ENCODE measurements around the gene EXOSC5. TPM values are rescaled to one million over a fixed set of nuclear protein-coding genes. Genes with fewer than 3 reads are reported as not detected.

The EXOSC5 gene
- total and polyA plus RNA-seq, 2 of the 13 experiments (the other 11 are each of a cell fraction or from before 2014, with no cell fraction given) = 24.1 to 26.5 TPM

GRCh38 chr19:41397086-41398049, at the start of gene EXOSC5, which contains the start of gene BCKDHA (continued):
- TF ChIP-seq ZNF503 (CRISPR knock-in tag; IDR thresholded peaks at IDR 0.05) = no peak
- TF ChIP-seq PAX8 (CRISPR knock-in tag; IDR thresholded peaks at IDR 0.05; ENCODE audit: borderline replicate concordance) = no peak
- TF ChIP-seq, protein P1, sequence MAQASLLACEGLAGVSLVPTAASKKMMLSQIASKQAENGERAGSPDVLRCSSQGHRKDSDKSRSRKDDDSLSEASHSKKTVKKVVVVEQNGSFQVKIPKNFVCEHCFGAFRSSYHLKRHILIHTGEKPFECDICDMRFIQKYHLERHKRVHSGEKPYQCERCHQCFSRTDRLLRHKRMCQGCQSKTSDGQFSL (CRISPR knock-in tag; IDR thresholded peaks at IDR 0.05) = 0 out of 2 replicates have a peak, but pooled peaks have one; percentile 36
- peak; percentile 63 for TF ChIP-seq CBX1 (IDR thresholded peaks at IDR 0.05; ENCODE audit: low read depth)
- TF ChIP-seq ZNF572 (CRISPR knock-in tag; IDR thresholded peaks at IDR 0.05) = no peak
- TF ChIP-seq FLYWCH1 (CRISPR knock-in tag; IDR thresholded peaks at IDR 0.05) = no peak
- TF ChIP-seq TCF12 (IDR thresholded peaks at IDR 0.05) = no peak
- TF ChIP-seq TCF12 (CRISPR knock-in tag; IDR thresholded peaks at IDR 0.05) = no peak
- TF ChIP-seq TMF1 (CRISPR knock-in tag; IDR thresholded peaks at IDR 0.05; ENCODE audit: low read depth) = no peak
- TF ChIP-seq ZMYM4 (CRISPR knock-in tag; IDR thresholded peaks at IDR 0.05) = peak; percentile 36; the same call in 1 of the 2 replicates
- TF ChIP-seq THRA (CRISPR knock-in tag; IDR thresholded peaks at IDR 0.05; ENCODE audit: borderline replicate concordance) = no peak
- no peak for TF ChIP-seq ZBTB21 (CRISPR knock-in tag; IDR thresholded peaks at IDR 0.05)
- peak; percentile 97 for TF ChIP-seq DMAP1 (CRISPR knock-in tag; IDR thresholded peaks at IDR 0.05)
- TF ChIP-seq ZNF543 (CRISPR knock-in tag; IDR thresholded peaks at IDR 0.05) = no peak
- TF ChIP-seq WIZ (CRISPR knock-in tag; IDR thresholded peaks at IDR 0.05) = no peak
- TF ChIP-seq, protein P2, sequence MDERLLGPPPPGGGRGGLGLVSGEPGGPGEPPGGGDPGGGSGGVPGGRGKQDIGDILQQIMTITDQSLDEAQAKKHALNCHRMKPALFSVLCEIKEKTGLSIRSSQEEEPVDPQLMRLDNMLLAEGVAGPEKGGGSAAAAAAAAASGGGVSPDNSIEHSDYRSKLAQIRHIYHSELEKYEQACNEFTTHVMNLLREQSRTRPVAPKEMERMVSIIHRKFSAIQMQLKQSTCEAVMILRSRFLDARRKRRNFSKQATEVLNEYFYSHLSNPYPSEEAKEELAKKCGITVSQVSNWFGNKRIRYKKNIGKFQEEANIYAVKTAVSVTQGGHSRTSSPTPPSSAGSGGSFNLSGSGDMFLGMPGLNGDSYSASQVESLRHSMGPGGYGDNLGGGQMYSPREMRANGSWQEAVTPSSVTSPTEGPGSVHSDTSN (CRISPR knock-in tag; IDR thresholded peaks at IDR 0.05) = no peak
- no peak for TF ChIP-seq SRF (IDR thresholded peaks at IDR 0.05; ENCODE audit: low read depth, low read length)
- no peak for TF ChIP-seq HINFP (CRISPR knock-in tag; IDR thresholded peaks at IDR 0.05; ENCODE audit: low read depth)
- TF ChIP-seq PHF8 (CRISPR knock-in tag; IDR thresholded peaks at IDR 0.05) = peak; percentile 80
- peak; percentile 21 for TF ChIP-seq SOX5 (CRISPR knock-in tag; IDR thresholded peaks at IDR 0.05; ENCODE audit: borderline replicate concordance)
- TF ChIP-seq ZNF234 (CRISPR knock-in tag; conservative IDR thresholded peaks at IDR 0.05) = no peak
